PC-3 (cell line): ENCODE data around the gene ZMIZ1. TPM values are rescaled to one million over a fixed set of nuclear protein-coding genes. Genes with fewer than 3 reads are reported as not detected.

ENCODE experiments used
- ATAC-seq: fragments of 200-7000 bp; cut with Tn5 transposase; 2 replicates; pipeline ENCODE4 v1.9.1; 2020; ENCODE audit warnings: mild to moderate bottlenecking, moderate library complexity
- BruUV-seq: library from RNA; stranded (reverse); fragments of 400-500 nt; replicated peaks from 2 replicates; lab custom pipeline; 2021; lab: Mats Ljungman, UMichigan
- CTCF ChIA-PET: fragments of 300-600 bp; sonication (Branson Sonifier 250); formaldehyde crosslinking; loops from one replicate; lab custom pipeline; 2022; ENCODE audit warnings: antibody characterized with exemption; lab: Charles Lee
- POLR2A ChIA-PET: fragments of 300-600 bp; sonication (Branson Sonifier 250); formaldehyde crosslinking; loops from one replicate; lab custom pipeline; 2022; ENCODE audit warnings: antibody characterized with exemption; ENCODE audit not compliant: unreplicated experiment; lab: Charles Lee
- DNase-seq: peaks from one replicate; pipeline ENCODE4 v3.0.0-alpha.2; 2015
- H2AFZ ChIP-seq: fragments of 300-600 bp; sonication (generic); 2 replicates; pipeline ENCODE4 v1.6.0; 2016; ENCODE audit warnings: antibody characterized with exemption, low read length
- H3F3A ChIP-seq: fragments of 300-600 bp; sonication (generic); one replicate; pipeline ENCODE4 v1.6.0; 2017; ENCODE audit warnings: antibody characterized with exemption, low read length, control low read depth, mild to moderate bottlenecking; ENCODE audit not compliant: unreplicated experiment
- H3K27ac ChIP-seq: fragments of 300-600 bp; sonication (generic); 2 replicates; pipeline ENCODE4 v1.5.1; 2016; ENCODE audit warnings: mild to moderate bottlenecking, low read length
- H3K27me3 ChIP-seq: fragments of 300-600 bp; sonication (generic); 2 replicates; pipeline ENCODE4 v1.6.1; 2016; ENCODE audit warnings: low read length, mixed read lengths
- H3K36me3 ChIP-seq: fragments of 300-600 bp; sonication (generic); 2 replicates; pipeline ENCODE4 v1.6.1; 2016; ENCODE audit warnings: low read depth, mixed run types, low read length, mixed read lengths
- H3K4me1 ChIP-seq: fragments of 300-600 bp; sonication (generic); 2 replicates; pipeline ENCODE4 v1.5.1; 2016; ENCODE audit warnings: low read length; ENCODE audit not compliant: insufficient read depth
- H3K4me2 ChIP-seq: fragments of 300-600 bp; sonication (generic); 2 replicates; pipeline ENCODE4 v1.6.0; 2016; ENCODE audit warnings: low read length
- H3K4me3 ChIP-seq: fragments of 300-600 bp; sonication (generic); 2 replicates; pipeline ENCODE4 v1.5.1; 2016; ENCODE audit warnings: mild to moderate bottlenecking, low read length, mixed read lengths
- H3K79me2 ChIP-seq: fragments of 300-600 bp; sonication (generic); 2 replicates; pipeline ENCODE4 v1.6.1; 2017; ENCODE audit warnings: low read length, mixed read lengths
- H3K9ac ChIP-seq: fragments of 300-600 bp; sonication (generic); 2 replicates; pipeline ENCODE4 v1.6.0; 2016; ENCODE audit warnings: mild to moderate bottlenecking, low read length
- H3K9me2 ChIP-seq: fragments of 300-600 bp; sonication (generic); replicated peaks from 2 replicates; pipeline ENCODE4 v1.6.1; 2016; ENCODE audit warnings: mixed run types, low read length, mixed read lengths
- H3K9me3 ChIP-seq: fragments of 300-600 bp; sonication (generic); 2 replicates; pipeline ENCODE4 v1.6.1; 2016; ENCODE audit warnings: low read length, mixed read lengths
- H4K20me1 ChIP-seq: fragments of 300-600 bp; sonication (generic); 2 replicates; pipeline ENCODE4 v1.6.1; 2016; ENCODE audit warnings: low read length, mixed read lengths
- EZH2 ChIP-seq: fragments of 300-600 bp; sonication (generic); IDR thresholded peaks from one replicate; pipeline ENCODE4 v1.6.1; 2017; ENCODE audit warnings: antibody characterized with exemption, mild to moderate bottlenecking, low read length; ENCODE audit not compliant: unreplicated experiment
- EZH2phosphoT487 ChIP-seq: fragments of 300-600 bp; sonication (generic); IDR thresholded peaks from 2 replicates; pipeline ENCODE4 v1.6.1; 2018; ENCODE audit warnings: mild to moderate bottlenecking, antibody characterized with exemption, low read length, borderline replicate concordance
- intact Hi-C: fragments of 100-400 bp; cut with micrococcal nuclease; formaldehyde crosslinking; loops from 2 replicates; pipeline ENCODE4 v1.9.0; 2023
- total RNA-seq: library from RNA; depleted of rRNA; stranded (reverse); fragments of >200 nt; gene quantifications from 2 replicates; pipeline ENCODE4 v1.2.3, GENCODE V29; 2014
- TF ChIP-seq, protein P1 (sequence below): fragments of 300-600 bp; sonication (generic); conservative IDR thresholded peaks from 2 replicates; pipeline ENCODE4 v1.5.1; 2017; ENCODE audit warnings: antibody characterized with exemption, low read depth, mild to moderate bottlenecking, low read length

The ZMIZ1 gene
- total RNA-seq, 1 experiment from 2014 or later = 55.4 TPM

DNA sequence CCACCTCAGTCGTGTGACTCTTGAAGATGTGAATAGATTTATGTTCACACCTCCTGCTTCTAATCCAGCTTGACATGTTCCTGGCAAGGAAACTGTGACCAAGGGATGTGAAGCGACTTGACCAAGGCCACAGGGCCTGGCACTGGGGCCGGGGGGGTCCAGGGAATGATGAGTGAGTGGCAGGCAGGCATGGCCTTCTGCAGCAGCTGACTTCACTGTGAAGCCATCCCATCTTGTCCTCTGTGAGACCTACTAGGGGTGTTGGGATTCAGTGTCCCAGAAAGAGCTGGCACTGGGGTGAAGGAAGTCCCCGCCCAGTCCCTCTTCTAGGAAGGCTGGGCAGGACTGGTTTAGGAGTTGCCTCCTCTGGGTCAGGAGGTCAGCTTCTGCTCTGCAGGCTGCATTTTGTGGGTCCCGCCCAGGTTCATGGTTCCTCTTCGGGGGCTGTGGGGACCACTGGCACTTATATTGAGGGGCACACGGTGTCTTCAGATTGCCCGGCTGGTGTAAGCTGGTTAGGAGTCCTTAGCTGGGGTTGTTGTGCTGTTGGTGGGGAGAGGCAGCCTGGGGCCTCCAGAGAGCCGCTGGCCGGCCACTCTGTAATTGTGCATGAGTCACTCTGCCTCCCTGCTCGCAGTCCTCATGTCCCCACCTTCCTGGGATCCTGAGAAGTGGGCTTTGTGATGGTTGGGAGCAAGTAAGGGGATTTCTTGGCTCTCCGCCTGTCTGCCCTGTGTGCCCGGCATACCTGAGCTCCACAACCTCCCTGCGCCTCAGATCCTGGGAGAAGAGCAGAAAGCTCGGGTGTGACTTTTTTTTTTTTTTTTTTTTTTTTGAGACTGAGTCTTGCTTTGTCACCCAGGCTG lies 11.0 kb downstream of the ZMIZ1 start:
- Histone ChIP-seq H3K9me3 (no peaks in the 10 kb centered on the region), H4K20me1 (peaks cover 72% of the 10 kb centered on the region), H3K27me3 (no peaks in the 10 kb centered on the region), H3K9ac (no peak overlapping the region), H3K9me2 (no peaks in the 10 kb centered on the region), H3K4me2 (peak overlapping the region; percentile 14), H3F3A (no peaks in the 10 kb centered on the region), H2AFZ (no peak overlapping the region), H3K4me3 (no peak overlapping the region), H3K27ac (peak overlapping the region; percentile 3), H3K79me2 (peaks cover 100% of the 10 kb centered on the region), H3K4me1 (peaks cover 59% of the 10 kb centered on the region), H3K36me3 (0 out of 2 replicates have a peak, but pooled peaks cover 5% of the 10 kb centered on the region)
- TF ChIP-seq, protein P1, sequence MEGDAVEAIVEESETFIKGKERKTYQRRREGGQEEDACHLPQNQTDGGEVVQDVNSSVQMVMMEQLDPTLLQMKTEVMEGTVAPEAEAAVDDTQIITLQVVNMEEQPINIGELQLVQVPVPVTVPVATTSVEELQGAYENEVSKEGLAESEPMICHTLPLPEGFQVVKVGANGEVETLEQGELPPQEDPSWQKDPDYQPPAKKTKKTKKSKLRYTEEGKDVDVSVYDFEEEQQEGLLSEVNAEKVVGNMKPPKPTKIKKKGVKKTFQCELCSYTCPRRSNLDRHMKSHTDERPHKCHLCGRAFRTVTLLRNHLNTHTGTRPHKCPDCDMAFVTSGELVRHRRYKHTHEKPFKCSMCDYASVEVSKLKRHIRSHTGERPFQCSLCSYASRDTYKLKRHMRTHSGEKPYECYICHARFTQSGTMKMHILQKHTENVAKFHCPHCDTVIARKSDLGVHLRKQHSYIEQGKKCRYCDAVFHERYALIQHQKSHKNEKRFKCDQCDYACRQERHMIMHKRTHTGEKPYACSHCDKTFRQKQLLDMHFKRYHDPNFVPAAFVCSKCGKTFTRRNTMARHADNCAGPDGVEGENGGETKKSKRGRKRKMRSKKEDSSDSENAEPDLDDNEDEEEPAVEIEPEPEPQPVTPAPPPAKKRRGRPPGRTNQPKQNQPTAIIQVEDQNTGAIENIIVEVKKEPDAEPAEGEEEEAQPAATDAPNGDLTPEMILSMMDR = no peak
- no peak for TF ChIP-seq EZH2phosphoT487
- ATAC-seq (peak; percentile 65), DNase-seq (peak; percentile 79)
- ChIA-PET POLR2A (interaction anchor here (0.5 to 0.6 kb wide), 2 partner anchors 95 to 425 kb away, joined by 4 to 12 read pairs; no protein-coding TSS in a partner anchor), CTCF (interaction anchor here (0.6 to 0.7 kb wide), 2 partner anchors 28 to 63 kb away, joined by 3 read pairs; no protein-coding TSS in a partner anchor)
- no TSS peak for BruUV-seq
- intact Hi-C loops = no loop called here

GRCh38 chr10:79081353-79082034 lies 12.7 kb downstream of the ZMIZ1 start:
- Histone ChIP-seq H3K79me2 (peaks cover 100% of the 10 kb centered on the region), H3K4me3 (no peak overlapping the region), H3F3A (no peaks in the 10 kb centered on the region), H3K4me2 (peak overlapping the region; percentile 1), H3K4me1 (peaks cover 59% of the 10 kb centered on the region), H3K36me3 (0 out of 2 replicates have a peak, but pooled peaks cover 5% of the 10 kb centered on the region), H4K20me1 (peaks cover 66% of the 10 kb centered on the region), H3K9ac (peak overlapping the region; percentile 37), H3K27ac (peak overlapping the region; percentile 72), H2AFZ (no peak overlapping the region), H3K27me3 (no peaks in the 10 kb centered on the region), H3K9me2 (no peaks in the 10 kb centered on the region), H3K9me3 (no peaks in the 10 kb centered on the region)
- TF ChIP-seq EZH2 (no peak), EZH2phosphoT487 (no peak)
- TF ChIP-seq, protein P1 = no peak
- ChIA-PET POLR2A (no interaction called here), CTCF (interaction anchor here (0.6 kb wide), 1 partner anchor 117 kb away, joined by 4 read pairs; no protein-coding TSS in a partner anchor)
- intact Hi-C loops = no loop called here
- no TSS peak for BruUV-seq
- ATAC-seq (peak; percentile 42), DNase-seq (peak; percentile 99)
